IMR-90 (cell line): Measurements from ENCODE around the gene CDKN2B-AS1. TPM values are rescaled to one million over a fixed set of nuclear protein-coding genes. Genes with fewer than 3 reads are reported as not detected.

Experiments
- ATAC-seq: fragments of 200-7000 bp; cut with Tn5 transposase; 2 replicates; pipeline ENCODE4 v1.9.1; 2020; ENCODE audit warnings: low read depth, mild to moderate bottlenecking, moderate library complexity
- BruUV-seq: library from RNA; stranded (reverse); fragments of 400-500 nt; replicated peaks from 2 replicates; lab custom pipeline; 2021; lab: Mats Ljungman, UMichigan
- CTCF ChIA-PET: fragments of 300-600 bp; formaldehyde crosslinking; extraction: SDS; loops from one replicate; lab custom pipeline; 2021; ENCODE audit warnings: antibody characterized with exemption; lab: Yijun Ruan, JAX
- POLR2A ChIA-PET: fragments of 300-600 bp; sonication (Branson Sonifier 250); formaldehyde crosslinking; loops from one replicate; lab custom pipeline; 2022; ENCODE audit warnings: antibody characterized with exemption; ENCODE audit not compliant: unreplicated experiment; lab: Charles Lee
- DNase-seq: peaks from one replicate; pipeline ENCODE4 v3.0.0; 2013
- H2AFZ ChIP-seq: replicated peaks from 2 replicates; pipeline ENCODE3; 2013; ENCODE audit warnings: low read length, mild to moderate bottlenecking; ENCODE audit not compliant: poor library complexity
- H2AK5ac ChIP-seq: 2 replicates; pipeline ENCODE4 v1.6.1; 2013; ENCODE audit warnings: low read depth, low read length, inconsistent platforms
- H2AK9ac ChIP-seq: replicated peaks from 2 replicates; pipeline ENCODE3; 2013; ENCODE audit warnings: mild to moderate bottlenecking, low read depth, low read length, moderate library complexity; ENCODE audit not compliant: poor library complexity
- H2BK120ac ChIP-seq: 2 replicates; pipeline ENCODE4 v1.6.1; 2013; ENCODE audit warnings: low read depth, low read length, inconsistent platforms
- H2BK15ac ChIP-seq: 3 replicates; pipeline ENCODE4 v1.6.1; 2013; ENCODE audit warnings: low read depth, low read length, inconsistent platforms
- H2BK20ac ChIP-seq: 2 replicates; pipeline ENCODE4 v1.6.1; 2013; ENCODE audit warnings: low read depth, mild to moderate bottlenecking, inconsistent platforms, low read length, moderate library complexity
- H2BK5ac ChIP-seq: 2 replicates; pipeline ENCODE4 v1.6.1; 2013; ENCODE audit warnings: mild to moderate bottlenecking, low read depth, low read length, inconsistent platforms; ENCODE audit not compliant: poor library complexity, severe bottlenecking
- H3K14ac ChIP-seq: replicated peaks from 2 replicates; pipeline ENCODE4 v1.6.1; 2013; ENCODE audit warnings: low read depth, low read length, inconsistent platforms
- H3K18ac ChIP-seq: 2 replicates; pipeline ENCODE4 v1.6.1; 2013; ENCODE audit warnings: low read depth, low read length, control low read depth
- H3K23ac ChIP-seq: 2 replicates; pipeline ENCODE4 v1.6.1; 2013; ENCODE audit warnings: low read depth, low read length, inconsistent platforms
- H3K27ac ChIP-seq: 2 replicates; pipeline ENCODE4 v1.5.1; 2013; ENCODE audit warnings: mild to moderate bottlenecking, control low read depth, low read length; ENCODE audit not compliant: insufficient read depth
- H3K27me3 ChIP-seq: 2 replicates; pipeline ENCODE4 v1.6.1; 2013; ENCODE audit warnings: low read length; ENCODE audit not compliant: control insufficient read depth, insufficient read depth
- H3K36me3 ChIP-seq: 2 replicates; pipeline ENCODE4 v1.6.1; 2013; ENCODE audit warnings: low read length, mixed read lengths; ENCODE audit not compliant: control insufficient read depth, insufficient read depth
- H3K4ac ChIP-seq: 2 replicates; pipeline ENCODE4 v1.6.1; 2013; ENCODE audit warnings: low read depth, low read length, inconsistent platforms
- H3K4me1 ChIP-seq: 2 replicates; pipeline ENCODE4 v1.6.1; 2013; ENCODE audit warnings: low read length, mixed read lengths; ENCODE audit not compliant: control insufficient read depth, insufficient read depth
- H3K4me2 ChIP-seq: 2 replicates; pipeline ENCODE4 v1.6.1; 2013; ENCODE audit warnings: low read depth, mild to moderate bottlenecking, control low read depth, low read length, moderate library complexity
- H3K4me3 ChIP-seq: 2 replicates; pipeline ENCODE4 v1.5.1; 2013; ENCODE audit warnings: low read depth, mild to moderate bottlenecking, control low read depth, low read length, moderate library complexity; ENCODE audit not compliant: insufficient read depth
- H3K56ac ChIP-seq: 2 replicates; pipeline ENCODE4 v1.6.1; 2013; ENCODE audit warnings: low read length, inconsistent platforms; ENCODE audit not compliant: insufficient read depth; ENCODE audit errors: extremely low read depth
- H3K79me1 ChIP-seq, 2 experiments: 2 replicates each; pipeline ENCODE4 v1.6.1; 2013; ENCODE audit warnings: low read length in 2 of 2, inconsistent platforms in 1 of 2, low read depth in 1 of 2
- H3K9ac ChIP-seq: 2 replicates; pipeline ENCODE4 v1.6.1; 2013; ENCODE audit warnings: low read depth, low read length, control low read depth
- H3K9me1 ChIP-seq: 2 replicates; pipeline ENCODE4 v1.6.1; 2013; ENCODE audit warnings: low read length, inconsistent platforms; ENCODE audit not compliant: insufficient read depth
- H3K9me3 ChIP-seq: 2 replicates; pipeline ENCODE4 v1.6.1; 2013; ENCODE audit warnings: low read length; ENCODE audit not compliant: control insufficient read depth, insufficient read depth
- H4K20me1 ChIP-seq: 2 replicates; pipeline ENCODE4 v1.6.1; 2013; ENCODE audit warnings: low read length, inconsistent platforms; ENCODE audit not compliant: insufficient read depth
- H4K5ac ChIP-seq: 2 replicates; pipeline ENCODE4 v1.6.1; 2013; ENCODE audit warnings: mild to moderate bottlenecking, low read depth, low read length, control low read depth
- H4K8ac ChIP-seq, 2 experiments: 2 replicates each; pipeline ENCODE4 v1.6.1; 2013; ENCODE audit warnings: low read depth in 2 of 2, low read length in 2 of 2, control low read depth in 1 of 2, inconsistent platforms in 1 of 2
- H4K91ac ChIP-seq: 2 replicates; pipeline ENCODE4 v1.6.1; 2013; ENCODE audit warnings: low read depth, low read length, inconsistent platforms; ENCODE audit not compliant: insufficient read depth
- CHD1 ChIP-seq: IDR thresholded peaks from 2 replicates; pipeline ENCODE4 v1.6.1; 2012; ENCODE audit warnings: low read depth, low read length, improper control_type of control experiment
- MAFK ChIP-seq: IDR thresholded peaks from 2 replicates; pipeline ENCODE4 v1.6.1; 2012; ENCODE audit warnings: low read depth, low read length, improper control_type of control experiment
- MAZ ChIP-seq: IDR thresholded peaks from 2 replicates; pipeline ENCODE4 v1.6.1; 2012; ENCODE audit warnings: low read depth, mild to moderate bottlenecking, low read length, improper control_type of control experiment, moderate library complexity, borderline replicate concordance
- NFE2L2 ChIP-seq: fragments of 150-350 bp; IDR thresholded peaks from 2 replicates; pipeline ENCODE4 v1.6.1; 2016; ENCODE audit warnings: low read depth, mild to moderate bottlenecking, low read length
- RAD21 ChIP-seq: IDR thresholded peaks from 2 replicates; pipeline ENCODE4 v1.6.1; 2012; ENCODE audit warnings: low read length, improper control_type of control experiment
- RCOR1 ChIP-seq: IDR thresholded peaks from 2 replicates; pipeline ENCODE4 v1.6.1; 2012; ENCODE audit warnings: mild to moderate bottlenecking, low read length, improper control_type of control experiment; ENCODE audit not compliant: insufficient replicate concordance
- SMC3 ChIP-seq: fragments of 150-350 bp; IDR thresholded peaks from 2 replicates; pipeline ENCODE4 v1.6.1; 2016; ENCODE audit warnings: low read depth, mild to moderate bottlenecking, antibody characterized with exemption, low read length, moderate library complexity
- WGBS, 2 experiments: methylation state at CpG; one replicate each; pipeline versions ENCODE4 v1.1.5 to v1.1.7; 2013; ENCODE audit warnings: missing lambda C conversion rate in 2 of 2; ENCODE audit not compliant: insufficient read length in 1 of 2; ENCODE audit errors: extremely low coverage in 2 of 2; 5-methylcytosine and 5-hydroxymethylcytosine counted together
- dilution Hi-C: fragments of 300-500 bp; cut with HindIII; formaldehyde crosslinking; loops from one replicate; pipeline ENCODE4 v1.14.3; 2018; ENCODE audit warnings: low sequenced_read_pairs; ENCODE audit not compliant: unreplicated experiment
- in situ Hi-C: fragments of 300-500 bp; cut with MboI; formaldehyde crosslinking; loops from 3 replicates; pipeline ENCODE4 v1.14.3; 2019; ENCODE audit warnings: low sequenced_read_pairs, inconsistent platforms, mixed read lengths
- intact Hi-C: fragments of 100-400 bp; cut with micrococcal nuclease; formaldehyde crosslinking; loops from 2 replicates; pipeline ENCODE4 v1.10.0; 2022
- polyA plus RNA-seq, 3 experiments: library from polyadenylated mRNA; depleted of rRNA; stranded (reverse); fragments of >200 nt; gene quantifications; 2 replicates each; pipeline ENCODE4 v1.2.3, GENCODE V29; 2012; ENCODE audit warnings: low replicate concordance in 1 of 3
- total RNA-seq: library from RNA; depleted of rRNA; stranded (reverse); fragments of >200 nt; gene quantifications from 2 replicates; pipeline ENCODE4 v1.2.3, GENCODE V29; 2012

Gene CDKN2B-AS1
- total and polyA plus RNA-seq, 2 of the 4 experiments (the other 2 are of a cell fraction) = 1.0 to 1.1 TPM

GRCh38 chr9:21968331-21969010 is 26.1 kb upstream of the CDKN2B-AS1 start:
- H2BK15ac ChIP-seq = no peak overlapping the region
- H3K18ac ChIP-seq = no peak overlapping the region
- peak; percentile 43 for ATAC-seq
- H2AK9ac ChIP-seq = no peak overlapping the region
- no peak overlapping the region for H3K9ac ChIP-seq
- peak overlapping the region; percentile 38 for H3K4me3 ChIP-seq
- H3K56ac ChIP-seq = no peak overlapping the region
- H3K36me3 ChIP-seq = peaks cover 11% of the 10 kb centered on the region; the same call in 1 of the 2 replicates
- no peaks in the 10 kb centered on the region for H3K9me1 ChIP-seq
- in situ Hi-C loops (loop anchor here (10.0 kb wide), 1 partner anchor 154 kb away; no protein-coding TSS in a partner anchor), intact Hi-C loops (loop anchor here (5.0 kb wide), 1 partner anchor 136 kb away; no protein-coding TSS in a partner anchor), dilution Hi-C loops (no loop called here)
- peaks cover 4% of the 10 kb centered on the region for H3K4me1 ChIP-seq
- H2BK20ac ChIP-seq = no peak overlapping the region
- H3K27me3 ChIP-seq = peaks cover 49% of the 10 kb centered on the region
- DNase-seq = no peak
- no peak overlapping the region for H2AK5ac ChIP-seq
- H2BK5ac ChIP-seq = no peak overlapping the region
- H2BK120ac ChIP-seq = no peak overlapping the region
- H4K20me1 ChIP-seq = no peaks in the 10 kb centered on the region
- peak overlapping the region; percentile 26; the same call in 1 of the 2 replicates for H3K23ac ChIP-seq
- ChIA-PET POLR2A (no interaction called here), CTCF (interaction anchor here (1.2 kb wide), 1 partner anchor 155 kb away, joined by 4 read pairs; no protein-coding TSS in a partner anchor)
- no peaks in the 10 kb centered on the region for H3K79me1 ChIP-seq
- no TSS peak for BruUV-seq
- WGBS, 2 experiments = 11% methylated on average over 16 of the region's 41 CpGs; no CpG with 5 or more reads in 1 of the 2 experiments
- TF ChIP-seq MAFK = no peak
- TF ChIP-seq NFE2L2 = no peak
- TF ChIP-seq RCOR1 = no peak
- TF ChIP-seq MAZ = no peak
- no peak for TF ChIP-seq CHD1
- no peak for TF ChIP-seq RAD21
- no peak for TF ChIP-seq SMC3
- H3K9me3 ChIP-seq = peaks cover 12% of the 10 kb centered on the region; the same call in 1 of the 2 replicates
- H3K14ac ChIP-seq = no peak overlapping the region
- H4K8ac ChIP-seq = no peak overlapping the region
- H4K91ac ChIP-seq = no peak overlapping the region
- H3K27ac ChIP-seq = no peak overlapping the region
- H2AFZ ChIP-seq = peak overlapping the region; percentile 60
- H4K5ac ChIP-seq = no peak overlapping the region
- H3K4me2 ChIP-seq = peak overlapping the region; percentile 96
- no peak overlapping the region for H3K4ac ChIP-seq
